ENCODE measurements around the gene FAM20C.

DNA sequence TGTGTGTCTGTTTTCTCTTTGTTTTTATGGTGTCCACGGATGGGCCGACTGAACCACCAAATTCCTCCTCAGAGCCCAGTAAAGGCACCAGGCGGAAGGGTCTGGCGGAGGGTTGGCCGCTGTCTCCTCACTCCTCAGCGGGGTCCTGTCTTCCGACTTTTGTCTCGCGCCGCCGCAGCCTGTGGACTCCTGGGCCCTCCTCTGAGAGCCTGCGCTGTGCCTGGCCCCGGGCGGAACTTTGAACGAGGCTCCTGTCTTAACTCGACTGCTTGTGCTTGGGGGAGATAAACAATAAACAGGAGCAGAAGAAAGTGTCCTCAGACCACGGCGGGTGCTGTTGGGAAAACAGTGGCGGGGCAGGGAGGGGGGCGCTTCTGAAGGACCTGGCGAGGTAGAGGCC is 2.2 kb upstream of the FAM20C start:
- TF ChIP-seq CTCF (IDR thresholded peaks at IDR 0.05; ENCODE audit: extremely low read depth in 1 of 2, insufficient read depth in 1 of 2, low read depth in 1 of 2, low read length in 2 of 2) (no peak), POLR2AphosphoS5 (IDR thresholded peaks at IDR 0.05; ENCODE audit: insufficient read depth, low read depth, low read length) (no peak), FOS (IDR thresholded peaks at IDR 0.05; ENCODE audit: borderline replicate concordance, insufficient read depth, low read length) (no peak), POLR2A (IDR thresholded peaks at IDR 0.05; ENCODE audit: low read depth, low read length) (no peak), EZH2 (IDR thresholded peaks at IDR 0.05; ENCODE audit: borderline replicate concordance, low read depth, low read length, severe bottlenecking) (no peak), MAX (IDR thresholded peaks at IDR 0.05; ENCODE audit: insufficient read depth, insufficient read length) (no peak)
